Gastrocnemius medialis (tissue), 4 donors: ENCODE results near the gene FRY. TPM values are rescaled to one million over a fixed set of nuclear protein-coding genes. Genes with fewer than 3 reads are reported as not detected.

ENCODE experiments used
- ATAC-seq, 2 donors: fragments of 150-250 bp; one replicate each; pipeline ENCODE4 v1.9.1; 2016
- DNase-seq, 2 donors: peaks; one replicate each; pipeline ENCODE4 v3.0.0-alpha.2; 2019
- H3K27ac ChIP-seq, 4 donors: fragments of 200-600 bp; sonication (generic); 1 replicate in 1 of 4; 2 replicates in 3 of 4; pipeline ENCODE4 v1.5.1; 2016 to 2018; ENCODE audit warnings: mild to moderate bottlenecking in 2 of 4, moderate library complexity in 1 of 4
- H3K27me3 ChIP-seq, 3 donors: fragments of 200-600 bp; sonication (generic) in 2 of 3; 1 replicate in 1 of 3; 2 replicates in 2 of 3; pipeline versions ENCODE4 v1.5.1 to v1.6.0; 2016 to 2019; ENCODE audit warnings: mild to moderate bottlenecking in 1 of 3, moderate library complexity in 1 of 3
- H3K36me3 ChIP-seq, 2 donors: fragments of 200-600 bp; sonication (generic) in 1 of 2; one replicate each; pipeline ENCODE4 v1.5.1; 2017 to 2018
- H3K4me1 ChIP-seq, 2 donors: fragments of 200-600 bp; sonication (generic) in 1 of 2; one replicate each; pipeline ENCODE4 v1.5.1; 2016 to 2017; ENCODE audit warnings: mild to moderate bottlenecking in 2 of 2
- H3K4me3 ChIP-seq, 4 donors: fragments of 200-600 bp; sonication (generic) in 3 of 4; 1 replicate in 1 of 4; 2 replicates in 3 of 4; pipeline ENCODE4 v1.5.1; 2016 to 2019; ENCODE audit warnings: mild to moderate bottlenecking in 2 of 4
- H3K9me3 ChIP-seq, 3 donors: fragments of 200-600 bp; sonication (generic) in 2 of 3; 1 replicate in 1 of 3; 2 replicates in 2 of 3; pipeline ENCODE4 v1.5.1; 2016 to 2019
- POLR2A ChIP-seq, 2 donors: fragments of 450-650 bp; IDR thresholded peaks; one replicate each; pipeline ENCODE4 v1.6.1; 2017; ENCODE audit warnings: antibody characterized with exemption in 2 of 2, mild to moderate bottlenecking in 2 of 2, moderate library complexity in 2 of 2
- in situ Hi-C, 4 donors: fragments of 200-750 bp; cut with MboI; loops; one replicate each; pipeline versions ENCODE4 v1.15.0 to v1.8.0; 2017; ENCODE audit warnings: low sequenced_read_pairs in 4 of 4
- intact Hi-C: fragments of 100-400 bp; cut with DNase I; formaldehyde crosslinking; loops from one replicate; pipeline ENCODE4 v1.15.1; 2023; ENCODE audit warnings: low total_unique reads
- total RNA-seq, 4 donors: library from RNA; depleted of rRNA; stranded (reverse); fragments of >200 nt; gene quantifications; one replicate each; pipeline versions ENCODE4 v1.1.0 to v1.2.3, GENCODE V29; 2016
- TF ChIP-seq, protein P1 (sequence below), 5 experiments: fragments of 450-650 bp in 3 of 5; fragments of 200-600 bp in 2 of 5; sonication (generic) in 2 of 5; IDR thresholded peaks in 4 of 5; conservative IDR thresholded peaks in 1 of 5; 1 replicate in 4 of 5; 2 replicates in 1 of 5; pipeline ENCODE4 v1.5.1; 2016 to 2019; ENCODE audit warnings: antibody characterized with exemption in 5 of 5, mild to moderate bottlenecking in 3 of 5, moderate library complexity in 3 of 5

The FRY gene
- total RNA-seq, 4 donors from 2014 or later, result 10.1 to 48.3 (median 21.4) TPM

DNA sequence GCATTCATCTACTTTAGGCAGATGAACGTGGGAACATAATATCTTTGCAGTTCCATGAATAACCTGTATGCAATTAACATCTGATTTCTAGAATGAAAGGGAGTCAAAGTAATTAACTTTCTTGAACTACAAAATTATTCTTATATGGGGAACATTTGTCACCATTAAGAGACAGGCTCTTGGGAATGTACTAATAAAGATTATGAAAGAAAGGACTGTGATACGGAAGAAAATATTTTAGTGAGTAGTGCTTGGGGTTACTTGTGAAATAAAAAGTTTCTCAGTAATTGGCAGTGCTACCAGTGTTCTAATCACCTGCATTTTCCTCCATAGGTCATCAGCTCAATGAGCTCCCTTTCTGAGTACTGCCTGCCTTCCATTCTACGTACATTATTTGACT is 85.4 kb downstream of the FRY start:
- Histone ChIP-seq H3K27ac (peak overlapping the region; percentile 76 to 82 (median 80)), H3K9me3 (no peaks in the 10 kb centered on the region), H3K4me3 (no peak overlapping the region), H3K36me3 (no peaks in the 10 kb centered on the region), H3K27me3 (no peaks in the 10 kb centered on the region), H3K4me1 (peaks cover 9 to 42% of the 10 kb centered on the region in 2 donors)
- TF ChIP-seq, protein P1, sequence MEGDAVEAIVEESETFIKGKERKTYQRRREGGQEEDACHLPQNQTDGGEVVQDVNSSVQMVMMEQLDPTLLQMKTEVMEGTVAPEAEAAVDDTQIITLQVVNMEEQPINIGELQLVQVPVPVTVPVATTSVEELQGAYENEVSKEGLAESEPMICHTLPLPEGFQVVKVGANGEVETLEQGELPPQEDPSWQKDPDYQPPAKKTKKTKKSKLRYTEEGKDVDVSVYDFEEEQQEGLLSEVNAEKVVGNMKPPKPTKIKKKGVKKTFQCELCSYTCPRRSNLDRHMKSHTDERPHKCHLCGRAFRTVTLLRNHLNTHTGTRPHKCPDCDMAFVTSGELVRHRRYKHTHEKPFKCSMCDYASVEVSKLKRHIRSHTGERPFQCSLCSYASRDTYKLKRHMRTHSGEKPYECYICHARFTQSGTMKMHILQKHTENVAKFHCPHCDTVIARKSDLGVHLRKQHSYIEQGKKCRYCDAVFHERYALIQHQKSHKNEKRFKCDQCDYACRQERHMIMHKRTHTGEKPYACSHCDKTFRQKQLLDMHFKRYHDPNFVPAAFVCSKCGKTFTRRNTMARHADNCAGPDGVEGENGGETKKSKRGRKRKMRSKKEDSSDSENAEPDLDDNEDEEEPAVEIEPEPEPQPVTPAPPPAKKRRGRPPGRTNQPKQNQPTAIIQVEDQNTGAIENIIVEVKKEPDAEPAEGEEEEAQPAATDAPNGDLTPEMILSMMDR (IDR thresholded peaks at IDR 0.05 in 4 of 5, conservative IDR thresholded peaks at IDR 0.05 in 1 of 5), result no peak
- no peak for TF ChIP-seq POLR2A (IDR thresholded peaks at IDR 0.05)
- in situ Hi-C loops, result no loop called here
- intact Hi-C loops, result loop anchor here (2.0 to 5.0 kb wide), 2 partner anchors 56 to 85 kb away; partner anchors contain the start of gene FRY
- no peak for DNase-seq
- peak in 1 of 2 donors; percentile 7 for ATAC-seq

DNA sequence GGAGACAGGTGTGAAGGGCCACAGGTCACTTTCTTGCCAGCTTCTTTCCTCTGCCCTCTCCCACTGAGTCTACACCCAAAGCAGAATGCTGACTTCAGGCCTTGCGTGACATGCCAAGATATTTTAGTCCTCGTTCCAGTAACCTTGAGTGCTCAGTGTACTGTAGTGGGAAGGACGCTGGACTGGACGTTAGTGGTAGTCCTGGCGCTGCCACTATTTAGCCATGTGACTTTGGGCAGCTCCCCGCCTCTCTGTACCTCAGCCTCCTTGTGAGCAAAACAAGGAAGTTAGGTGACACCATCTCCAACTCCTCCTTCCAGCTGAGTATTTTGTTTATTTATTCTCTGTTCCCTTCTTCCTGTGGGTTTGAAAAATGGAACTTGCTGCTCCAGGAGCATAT is 86.1 kb downstream of the FRY start:
- intact Hi-C loops (loop anchor here (2.0 to 5.0 kb wide), 2 partner anchors 57 to 85 kb away; partner anchors contain the start of gene FRY), in situ Hi-C loops (no loop called here)
- TF ChIP-seq POLR2A (IDR thresholded peaks at IDR 0.05), result peak in 1 of 2 donors; percentile 29
- TF ChIP-seq, protein P1 (IDR thresholded peaks at IDR 0.05 in 4 of 5, conservative IDR thresholded peaks at IDR 0.05 in 1 of 5), result no peak
- no peaks in the 10 kb centered on the region for H3K9me3 ChIP-seq
- ATAC-seq (peak; percentile 99), DNase-seq (peak; percentile 80 to 91)
- H3K4me3 ChIP-seq, result peak overlapping the region in 1 of 4 donors; percentile 14
- no peaks in the 10 kb centered on the region for H3K36me3 ChIP-seq
- H3K4me1 ChIP-seq, result peaks cover 9 to 42% of the 10 kb centered on the region in 2 donors
- no peaks in the 10 kb centered on the region for H3K27me3 ChIP-seq
- peak overlapping the region; percentile 76 to 82 (median 80) for H3K27ac ChIP-seq

DNA sequence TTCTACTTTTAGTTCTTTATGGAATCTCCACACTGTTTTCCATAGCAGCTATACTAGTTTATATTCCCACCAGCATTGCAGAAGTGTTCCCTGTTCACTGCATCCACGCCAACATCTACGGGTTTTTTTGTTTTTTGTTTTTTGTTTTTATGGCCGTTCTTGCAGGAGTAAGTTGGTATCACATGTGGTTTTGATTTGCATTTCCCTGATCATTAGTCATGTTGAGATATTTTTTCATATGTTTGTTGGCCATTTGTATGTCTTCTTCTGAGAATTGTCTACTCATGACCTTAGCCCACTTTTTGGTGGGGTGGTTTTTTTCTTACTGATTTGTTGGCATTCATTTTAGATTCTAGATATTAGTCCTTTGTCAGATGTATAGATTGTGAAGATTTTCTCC is 89.7 kb downstream of the FRY start:
- no peaks in the 10 kb centered on the region for H3K9me3 ChIP-seq
- TF ChIP-seq, protein P1 (IDR thresholded peaks at IDR 0.05 in 4 of 5, conservative IDR thresholded peaks at IDR 0.05 in 1 of 5), result no peak
- no peak for TF ChIP-seq POLR2A (IDR thresholded peaks at IDR 0.05)
- in situ Hi-C loops, result no loop called here

DNA sequence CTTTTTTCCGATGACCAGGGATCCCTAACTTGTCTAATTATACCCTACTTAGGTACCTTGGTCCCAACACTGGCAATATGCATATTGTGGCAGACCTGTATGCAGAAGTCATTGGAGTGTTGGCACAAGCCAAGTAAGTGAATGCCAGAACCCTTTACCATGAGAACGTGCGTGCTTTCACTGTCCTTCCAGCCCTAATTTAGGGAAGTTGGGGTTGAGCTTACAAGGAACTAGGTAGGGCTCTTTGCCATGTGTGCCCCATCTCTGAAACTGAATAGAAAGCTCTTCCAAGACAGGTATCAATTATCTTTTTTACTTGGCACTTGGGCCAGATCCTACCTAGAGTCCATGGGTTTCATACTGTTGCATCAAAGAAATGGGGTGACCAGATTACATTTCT is 93.2 kb downstream of the FRY start:
- no peak for TF ChIP-seq POLR2A (IDR thresholded peaks at IDR 0.05)
- TF ChIP-seq, protein P1 (IDR thresholded peaks at IDR 0.05 in 4 of 5, conservative IDR thresholded peaks at IDR 0.05 in 1 of 5), result no peak
- Histone ChIP-seq H3K9me3 (no peaks in the 10 kb centered on the region), H3K4me1 (peaks cover 23 to 24% of the 10 kb centered on the region in 2 donors), H3K4me3 (no peak overlapping the region), H3K27me3 (no peaks in the 10 kb centered on the region), H3K36me3 (no peaks in the 10 kb centered on the region), H3K27ac (peak overlapping the region; percentile 70 to 81 (median 75))
- intact Hi-C loops (no loop called here), in situ Hi-C loops (no loop called here)
- no peak for DNase-seq
- ATAC-seq, result peak in 1 of 2 donors; percentile 9

More for the DNA sequence above, 89.7 kb downstream of the FRY start:
- no peaks in the 10 kb centered on the region for H3K27me3 ChIP-seq
- peaks cover 26 to 46% of the 10 kb centered on the region in 2 donors for H3K4me1 ChIP-seq
- DNase-seq (no peak), ATAC-seq (no peak)
- H3K27ac ChIP-seq, result no peak overlapping the region
- H3K36me3 ChIP-seq, result no peaks in the 10 kb centered on the region
- intact Hi-C loops, result no loop called here
- H3K4me3 ChIP-seq, result no peak overlapping the region
